ENCODE results near the gene GNA14. TPM values are rescaled to one million over a fixed set of nuclear protein-coding genes. Genes with fewer than 3 reads are reported as not detected.

The GNA14 gene
- total RNA-seq, 1 donor from 2014 or later: 11.0 TPM

GRCh38 chr9:77374266-77374665 is 273.9 kb downstream of the GNA14 start:
- Histone ChIP-seq H3K27me3 (no peaks in the 10 kb centered on the region), H3K27ac (no peak overlapping the region), H3K4me3 (no peak overlapping the region), H3K9me3 (no peaks in the 10 kb centered on the region), H3K4me1 (no peaks in the 10 kb centered on the region), H3K36me3 (peaks cover 0 to 16% of the 10 kb centered on the region in 2 donors)
- TF ChIP-seq POLR2AphosphoS5 (IDR thresholded peaks at IDR 0.05; ENCODE audit: insufficient read depth in 1 of 2, low read depth in 1 of 2) (no peak), POLR2A (IDR thresholded peaks at IDR 0.05) (no peak)
- TF ChIP-seq, protein P1, sequence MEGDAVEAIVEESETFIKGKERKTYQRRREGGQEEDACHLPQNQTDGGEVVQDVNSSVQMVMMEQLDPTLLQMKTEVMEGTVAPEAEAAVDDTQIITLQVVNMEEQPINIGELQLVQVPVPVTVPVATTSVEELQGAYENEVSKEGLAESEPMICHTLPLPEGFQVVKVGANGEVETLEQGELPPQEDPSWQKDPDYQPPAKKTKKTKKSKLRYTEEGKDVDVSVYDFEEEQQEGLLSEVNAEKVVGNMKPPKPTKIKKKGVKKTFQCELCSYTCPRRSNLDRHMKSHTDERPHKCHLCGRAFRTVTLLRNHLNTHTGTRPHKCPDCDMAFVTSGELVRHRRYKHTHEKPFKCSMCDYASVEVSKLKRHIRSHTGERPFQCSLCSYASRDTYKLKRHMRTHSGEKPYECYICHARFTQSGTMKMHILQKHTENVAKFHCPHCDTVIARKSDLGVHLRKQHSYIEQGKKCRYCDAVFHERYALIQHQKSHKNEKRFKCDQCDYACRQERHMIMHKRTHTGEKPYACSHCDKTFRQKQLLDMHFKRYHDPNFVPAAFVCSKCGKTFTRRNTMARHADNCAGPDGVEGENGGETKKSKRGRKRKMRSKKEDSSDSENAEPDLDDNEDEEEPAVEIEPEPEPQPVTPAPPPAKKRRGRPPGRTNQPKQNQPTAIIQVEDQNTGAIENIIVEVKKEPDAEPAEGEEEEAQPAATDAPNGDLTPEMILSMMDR (IDR thresholded peaks at IDR 0.05): no peak
- DNase-seq (ENCODE audit: extremely low spot score in 2 of 2): no peak
- intact Hi-C loops (cut with DNase I): no loop called here

Small RNAs within 50 kb of the gene (small RNA-seq; reads per million reads assigned to genes)
- gene RNU6-1303P: not detected
